ENCODE measurements around the gene BYSL. TPM values are rescaled to one million over a fixed set of nuclear protein-coding genes. Genes with fewer than 3 reads are reported as not detected.

BYSL gene
- total RNA-seq, 1 experiment from 2014 or later = 51.7 TPM

- Mint-ChIP-seq H3K27me3 (ENCODE audit: unreplicated experiment) (no peaks in the 10 kb centered on the region), H3K4me3 (ENCODE audit: low read depth, unreplicated experiment) (no peak overlapping the region), H3K36me3 (ENCODE audit: insufficient read depth, unreplicated experiment) (no peaks in the 10 kb centered on the region), H3K9me3 (ENCODE audit: low read depth, unreplicated experiment) (no peaks in the 10 kb centered on the region), H3K4me1 (ENCODE audit: low read depth, unreplicated experiment) (no peaks in the 10 kb centered on the region), H3K27ac (ENCODE audit: unreplicated experiment) (no peak overlapping the region)
- DNase-seq = no peak
- BruUV-seq (replicated peaks) = no TSS peak
- intact Hi-C loops (cut with micrococcal nuclease; ENCODE audit: unreplicated experiment) = no loop called here
- TF ChIP-seq CTCF (IDR thresholded peaks at IDR 0.05; ENCODE audit: unreplicated experiment) = no peak
- CTCF ChIA-PET = no interaction called here
Measured at GRCh38 chr6:41884957-41885356, 36.3 kb upstream of the BYSL start.

GRCh38 chr6:41885930-41886329 lies 35.4 kb upstream of the BYSL start:
- Mint-ChIP-seq H3K27me3 (ENCODE audit: unreplicated experiment) (no peaks in the 10 kb centered on the region), H3K4me3 (ENCODE audit: low read depth, unreplicated experiment) (no peak overlapping the region), H3K4me1 (ENCODE audit: low read depth, unreplicated experiment) (no peaks in the 10 kb centered on the region), H3K9me3 (ENCODE audit: low read depth, unreplicated experiment) (no peaks in the 10 kb centered on the region), H3K36me3 (ENCODE audit: insufficient read depth, unreplicated experiment) (no peaks in the 10 kb centered on the region), H3K27ac (ENCODE audit: unreplicated experiment) (no peak overlapping the region)
- CTCF ChIA-PET = no interaction called here
- BruUV-seq (replicated peaks) = no TSS peak
- intact Hi-C loops (cut with micrococcal nuclease; ENCODE audit: unreplicated experiment) = no loop called here
- no peak for DNase-seq
- no peak for TF ChIP-seq CTCF (IDR thresholded peaks at IDR 0.05; ENCODE audit: unreplicated experiment)

GRCh38 chr6:41887331-41887751 lies 34.0 kb upstream of the BYSL start:
- no peak for TF ChIP-seq CTCF (IDR thresholded peaks at IDR 0.05; ENCODE audit: unreplicated experiment)
- Mint-ChIP-seq H3K4me3 (ENCODE audit: low read depth, unreplicated experiment) (no peak overlapping the region), H3K9me3 (ENCODE audit: low read depth, unreplicated experiment) (no peaks in the 10 kb centered on the region), H3K27ac (ENCODE audit: unreplicated experiment) (no peak overlapping the region), H3K36me3 (ENCODE audit: insufficient read depth, unreplicated experiment) (no peaks in the 10 kb centered on the region), H3K4me1 (ENCODE audit: low read depth, unreplicated experiment) (no peaks in the 10 kb centered on the region), H3K27me3 (ENCODE audit: unreplicated experiment) (no peaks in the 10 kb centered on the region)
- no peak for DNase-seq
- intact Hi-C loops (cut with micrococcal nuclease; ENCODE audit: unreplicated experiment) = no loop called here
- no TSS peak for BruUV-seq (replicated peaks)
- CTCF ChIA-PET = interaction anchor here (0.5 to 1.4 kb wide), 5 partner anchors 8 to 912 kb away, joined by 3 to 6 read pairs (median 4); partner anchors contain the start of gene USP49

GRCh38 chr6:41892921-41893564 lies 28.3 kb upstream of the BYSL start:
- no peaks in the 10 kb centered on the region for H3K27me3 Mint-ChIP-seq (ENCODE audit: unreplicated experiment)
- CTCF ChIA-PET = no interaction called here

More at GRCh38 chr6:41892921-41893564, 28.3 kb upstream of the BYSL start:
- DNase-seq = no peak
- H3K36me3 Mint-ChIP-seq (ENCODE audit: insufficient read depth, unreplicated experiment) = no peaks in the 10 kb centered on the region
- no peaks in the 10 kb centered on the region for H3K9me3 Mint-ChIP-seq (ENCODE audit: low read depth, unreplicated experiment)
- H3K4me1 Mint-ChIP-seq (ENCODE audit: low read depth, unreplicated experiment) = peaks cover 9% of the 10 kb centered on the region
- no peak overlapping the region for H3K27ac Mint-ChIP-seq (ENCODE audit: unreplicated experiment)
- H3K4me3 Mint-ChIP-seq (ENCODE audit: low read depth, unreplicated experiment) = no peak overlapping the region
- intact Hi-C loops (cut with micrococcal nuclease; ENCODE audit: unreplicated experiment) = no loop called here
- TF ChIP-seq CTCF (IDR thresholded peaks at IDR 0.05; ENCODE audit: unreplicated experiment) = no peak
- no TSS peak for BruUV-seq (replicated peaks)
